A673 (cell line): ENCODE measurements around the gene MAML3. TPM values are rescaled to one million over a fixed set of nuclear protein-coding genes. Genes with fewer than 3 reads are reported as not detected.

ENCODE experiments used
- BruUV-seq: library from RNA; stranded (reverse); fragments of 400-500 nt; replicated peaks from 2 replicates; lab custom pipeline; 2021; lab: Mats Ljungman, UMichigan
- CTCF ChIA-PET: fragments of 300-600 bp; sonication (Branson Sonifier 250); formaldehyde crosslinking; loops from one replicate; lab custom pipeline; 2022; ENCODE audit warnings: antibody characterized with exemption; lab: Charles Lee
- POLR2A ChIA-PET: fragments of 300-600 bp; sonication (Branson Sonifier 250); formaldehyde crosslinking; loops from one replicate; lab custom pipeline; 2022; ENCODE audit warnings: antibody characterized with exemption; ENCODE audit not compliant: low non-redundant PET; lab: Charles Lee
- DNase-seq: peaks from one replicate; pipeline ENCODE4 v3.0.0-alpha.2; 2015; ENCODE audit warnings: low spot score
- H3K27ac ChIP-seq: fragments of 200-600 bp; sonication (generic); 2 replicates; pipeline ENCODE4 v1.5.1; 2016; ENCODE audit warnings: mixed run types, low read depth, mild to moderate bottlenecking, mixed read lengths, antibody characterized with exemption, low read length; ENCODE audit not compliant: poor library complexity, severe bottlenecking
- H3K27me3 ChIP-seq: fragments of 200-600 bp; sonication (generic); replicated peaks from 2 replicates; pipeline ENCODE4 v1.6.1; 2017; ENCODE audit warnings: mixed run types, low read depth, mild to moderate bottlenecking, mixed read lengths, antibody characterized with exemption, low read length; ENCODE audit not compliant: insufficient read depth, poor library complexity
- H3K36me3 ChIP-seq: fragments of 200-600 bp; sonication (generic); 2 replicates; pipeline ENCODE4 v1.6.1; 2016; ENCODE audit warnings: mixed run types, mild to moderate bottlenecking, mixed read lengths, antibody characterized with exemption, low read length; ENCODE audit not compliant: insufficient read depth, poor library complexity, severe bottlenecking
- H3K4me1 ChIP-seq: fragments of 200-600 bp; sonication (generic); 2 replicates; pipeline ENCODE4 v1.6.1; 2017; ENCODE audit warnings: mixed run types, mild to moderate bottlenecking, mixed read lengths, antibody characterized with exemption, low read length; ENCODE audit not compliant: insufficient read depth, poor library complexity, severe bottlenecking
- H3K4me3 ChIP-seq: fragments of 200-600 bp; sonication (generic); 2 replicates; pipeline ENCODE4 v1.5.1; 2016; ENCODE audit warnings: low read depth, mixed run types, mild to moderate bottlenecking, mixed read lengths, low read length; ENCODE audit not compliant: poor library complexity, severe bottlenecking
- H3K9me3 ChIP-seq: fragments of 200-600 bp; sonication (generic); 2 replicates; pipeline ENCODE4 v1.6.1; 2016; ENCODE audit warnings: mixed run types, low read depth, mild to moderate bottlenecking, mixed read lengths, antibody characterized with exemption, low read length; ENCODE audit not compliant: poor library complexity, severe bottlenecking
- EZH2 ChIP-seq: fragments of 200-600 bp; sonication (generic); IDR thresholded peaks from 2 replicates; pipeline ENCODE4 v1.6.1; 2017; ENCODE audit warnings: borderline replicate concordance, low read depth, mild to moderate bottlenecking, mixed read lengths, antibody characterized with exemption, low read length; ENCODE audit not compliant: poor library complexity, severe bottlenecking
- intact Hi-C: fragments of 100-400 bp; cut with micrococcal nuclease; formaldehyde crosslinking; loops from one replicate; pipeline ENCODE4 v1.10.0; 2022; ENCODE audit not compliant: unreplicated experiment
- total RNA-seq: library from RNA; stranded (reverse); gene quantifications from 2 replicates; pipeline ENCODE4 v1.2.3, GENCODE V29; 2021
- TF ChIP-seq, protein P1 (sequence below): fragments of 300-800, 200-600 bp; sonication (generic); conservative IDR thresholded peaks from 2 replicates; pipeline ENCODE4 v1.5.1; 2017; ENCODE audit warnings: low read depth, mild to moderate bottlenecking, antibody characterized with exemption, low read length, moderate library complexity, mixed read lengths

The MAML3 gene
- total RNA-seq, 1 experiment from 2014 or later: 3.7 TPM

DNA sequence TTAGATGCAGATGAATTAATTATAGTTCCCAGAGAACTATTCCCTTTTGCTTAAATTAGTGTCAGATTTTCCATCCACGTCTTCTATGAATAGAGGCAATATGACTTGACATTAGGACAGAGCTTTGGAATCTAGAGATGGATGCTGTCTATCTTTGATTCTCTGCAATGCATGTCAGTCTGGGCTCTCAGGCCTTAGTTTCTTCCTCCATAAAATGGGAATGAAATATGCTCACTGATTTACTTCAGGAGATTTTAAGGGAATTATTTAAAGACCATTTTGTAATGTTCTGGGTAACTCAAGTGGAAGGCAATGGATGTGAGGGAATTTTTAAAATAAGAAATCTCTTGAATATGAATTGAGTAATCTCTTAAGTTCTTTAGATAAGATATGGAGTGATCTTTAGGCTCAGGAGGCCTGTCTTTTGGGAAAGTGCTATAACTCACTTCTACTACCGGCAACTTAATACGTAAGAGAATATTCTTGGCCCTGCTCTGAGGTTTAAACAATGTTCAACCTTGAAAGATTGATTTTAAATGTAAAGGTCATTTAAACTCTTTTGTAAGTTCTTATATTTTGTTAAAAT is 459.4 kb downstream of the MAML3 start:
- BruUV-seq: no TSS peak
- TF ChIP-seq EZH2: no peak
- TF ChIP-seq, protein P1, sequence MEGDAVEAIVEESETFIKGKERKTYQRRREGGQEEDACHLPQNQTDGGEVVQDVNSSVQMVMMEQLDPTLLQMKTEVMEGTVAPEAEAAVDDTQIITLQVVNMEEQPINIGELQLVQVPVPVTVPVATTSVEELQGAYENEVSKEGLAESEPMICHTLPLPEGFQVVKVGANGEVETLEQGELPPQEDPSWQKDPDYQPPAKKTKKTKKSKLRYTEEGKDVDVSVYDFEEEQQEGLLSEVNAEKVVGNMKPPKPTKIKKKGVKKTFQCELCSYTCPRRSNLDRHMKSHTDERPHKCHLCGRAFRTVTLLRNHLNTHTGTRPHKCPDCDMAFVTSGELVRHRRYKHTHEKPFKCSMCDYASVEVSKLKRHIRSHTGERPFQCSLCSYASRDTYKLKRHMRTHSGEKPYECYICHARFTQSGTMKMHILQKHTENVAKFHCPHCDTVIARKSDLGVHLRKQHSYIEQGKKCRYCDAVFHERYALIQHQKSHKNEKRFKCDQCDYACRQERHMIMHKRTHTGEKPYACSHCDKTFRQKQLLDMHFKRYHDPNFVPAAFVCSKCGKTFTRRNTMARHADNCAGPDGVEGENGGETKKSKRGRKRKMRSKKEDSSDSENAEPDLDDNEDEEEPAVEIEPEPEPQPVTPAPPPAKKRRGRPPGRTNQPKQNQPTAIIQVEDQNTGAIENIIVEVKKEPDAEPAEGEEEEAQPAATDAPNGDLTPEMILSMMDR: no peak
- Histone ChIP-seq H3K4me1 (no peaks in the 10 kb centered on the region), H3K27me3 (no peaks in the 10 kb centered on the region), H3K36me3 (no peaks in the 10 kb centered on the region), H3K27ac (no peak overlapping the region), H3K4me3 (no peak overlapping the region), H3K9me3 (no peaks in the 10 kb centered on the region)
- intact Hi-C loops: no loop called here
- CTCF ChIA-PET: no interaction called here
- POLR2A ChIA-PET: no interaction called here
- no peak for DNase-seq

GRCh38 chr4:139692309-139693012 is 461.5 kb downstream of the MAML3 start:
- Histone ChIP-seq H3K4me1 (no peaks in the 10 kb centered on the region), H3K36me3 (no peaks in the 10 kb centered on the region), H3K9me3 (no peaks in the 10 kb centered on the region), H3K27ac (no peak overlapping the region), H3K27me3 (no peaks in the 10 kb centered on the region), H3K4me3 (no peak overlapping the region)
- no peak for DNase-seq
- TF ChIP-seq, protein P1: peak; percentile 34; the same call in 1 of the 2 replicates
- no peak for TF ChIP-seq EZH2
- ChIA-PET CTCF (no interaction called here), POLR2A (no interaction called here)
- no TSS peak for BruUV-seq
- intact Hi-C loops: no loop called here

DNA sequence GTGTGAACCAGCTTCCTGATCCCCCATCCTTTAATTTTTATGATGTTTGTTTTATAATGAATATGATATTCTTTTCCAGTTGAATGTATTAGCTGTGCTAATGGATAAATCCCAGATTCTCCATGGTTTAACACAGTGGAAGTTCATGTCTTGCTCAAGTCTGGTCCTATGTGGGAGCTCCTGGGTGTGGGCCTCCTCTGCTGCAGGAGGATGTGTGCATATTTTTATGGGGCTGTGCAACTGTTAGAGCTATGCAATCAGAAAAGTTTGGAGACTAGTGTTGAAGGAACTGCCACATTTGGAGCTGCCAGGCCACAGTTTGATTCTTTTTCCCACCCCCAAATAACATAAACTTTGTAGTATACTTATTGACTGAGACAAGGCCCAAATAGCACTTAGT is 463.6 kb downstream of the MAML3 start:
- ChIA-PET POLR2A (no interaction called here), CTCF (no interaction called here)
- Histone ChIP-seq H3K36me3 (no peaks in the 10 kb centered on the region), H3K27ac (no peak overlapping the region), H3K4me3 (no peak overlapping the region), H3K4me1 (no peaks in the 10 kb centered on the region), H3K27me3 (no peaks in the 10 kb centered on the region), H3K9me3 (no peaks in the 10 kb centered on the region)
- DNase-seq: no peak
- no TSS peak for BruUV-seq
- TF ChIP-seq, protein P1: no peak
- TF ChIP-seq EZH2: no peak
- intact Hi-C loops: no loop called here
